Omental fat pad (tissue), 4 donors: ENCODE measurements around the gene MYNN. TPM values are rescaled to one million over a fixed set of nuclear protein-coding genes. Genes with fewer than 3 reads are reported as not detected.

ENCODE experiments used
- ATAC-seq: fragments of 150-250 bp; one replicate; pipeline ENCODE4 v1.9.1; 2016; ENCODE audit warnings: mild to moderate bottlenecking, moderate library complexity; ENCODE audit not compliant: low FRiP score
- DNase-seq: peaks from one replicate; pipeline ENCODE4 v3.0.0-alpha.2; 2019; ENCODE audit warnings: low spot score
- CTCF ChIP-seq, 3 donors: fragments of 450-650 bp; IDR thresholded peaks; one replicate each; pipeline ENCODE4 v1.5.1; 2016 to 2017; ENCODE audit warnings: antibody characterized with exemption in 3 of 3, mild to moderate bottlenecking in 3 of 3, moderate library complexity in 2 of 3
- total RNA-seq, 4 donors: library from RNA; depleted of rRNA; stranded (reverse); fragments of >200 nt; gene quantifications; one replicate each; pipeline ENCODE4 v1.1.0, GENCODE V29; 2016

Gene MYNN
- total RNA-seq, 4 donors from 2014 or later: 12.2 to 19.5 (median 15.7) TPM

- no peak for DNase-seq
- ATAC-seq: no peak
- TF ChIP-seq CTCF (IDR thresholded peaks at IDR 0.05): no peak
Observed at GRCh38 chr3:169815590-169816150, 42.5 kb downstream of the MYNN start.

GRCh38 chr3:169818316-169818715, 45.1 kb downstream of the MYNN start:
- DNase-seq: no peak

GRCh38 chr3:169822091-169822490, 48.9 kb downstream of the MYNN start:
- DNase-seq (no peak), ATAC-seq (no peak)
- TF ChIP-seq CTCF (IDR thresholded peaks at IDR 0.05): no peak

More at GRCh38 chr3:169818316-169818715, 45.1 kb downstream of the MYNN start:
- ATAC-seq: no peak
- no peak for TF ChIP-seq CTCF (IDR thresholded peaks at IDR 0.05)

GRCh38 chr3:169822540-169822939, 49.3 kb downstream of the MYNN start:
- no peak for DNase-seq
- ATAC-seq: no peak
- no peak for TF ChIP-seq CTCF (IDR thresholded peaks at IDR 0.05)

- no peak for TF ChIP-seq CTCF (IDR thresholded peaks at IDR 0.05)
- no peak for ATAC-seq
- no peak for DNase-seq
Observed at GRCh38 chr3:169822983-169823382, 49.8 kb downstream of the MYNN start.

- ATAC-seq (no peak), DNase-seq (no peak)
- TF ChIP-seq CTCF (IDR thresholded peaks at IDR 0.05): no peak
Observed at GRCh38 chr3:169825316-169825715, 52.1 kb downstream of the MYNN start.

GRCh38 chr3:169827712-169828111, 54.5 kb downstream of the MYNN start:
- TF ChIP-seq CTCF (IDR thresholded peaks at IDR 0.05): no peak
- ATAC-seq: no peak
- DNase-seq: no peak
